Stimulated activated CD4-positive, alpha-beta T cell treated with anti-CD3 and anti-CD28 coated beads, Interleukin-4, amount 100 ng/mL, for 48 hours (primary cell): ENCODE data around the gene BICC1.

Experiments
- DNase-seq, 2 donors: peaks; one replicate each; pipeline ENCODE4 v3.0.0-alpha.2; 2020; ENCODE audit warnings: low read depth in 2 of 2

BICC1 gene

GRCh38 chr10:58867683-58868082 is 355.0 kb downstream of the BICC1 start:
- DNase-seq: no peak

DNA sequence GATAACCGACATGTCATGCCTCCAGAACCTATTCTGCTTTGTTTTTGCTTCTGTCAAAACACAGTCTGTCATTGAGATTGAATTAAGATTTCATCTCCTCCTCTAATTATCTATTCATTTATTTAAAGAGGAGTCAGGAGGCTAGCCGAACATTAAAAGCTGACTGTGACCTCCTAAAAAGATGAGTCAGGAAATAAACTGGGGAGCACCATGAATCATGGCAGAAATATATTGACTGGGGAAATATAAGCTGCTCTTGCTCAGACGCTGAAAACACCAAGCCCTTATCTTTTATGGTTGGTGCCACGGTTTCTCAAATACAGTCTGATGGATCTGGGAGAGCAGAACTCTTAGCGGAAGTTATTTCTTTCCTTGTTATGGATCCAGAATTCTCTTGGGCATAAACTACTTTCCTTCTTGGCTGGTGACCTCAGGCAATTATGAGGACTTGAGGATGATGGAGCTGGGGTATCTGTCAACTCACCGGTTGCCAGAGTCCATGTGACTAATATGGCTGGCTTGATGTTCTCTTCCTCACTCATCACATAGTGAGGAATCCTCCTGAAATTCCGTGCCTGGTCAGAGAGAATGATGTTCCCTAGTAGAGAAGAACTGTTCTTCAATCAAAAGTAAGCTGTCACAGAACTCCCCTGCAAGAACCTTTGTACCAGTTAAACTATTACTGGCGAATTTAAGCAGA is 356.2 kb downstream of the BICC1 start:
- no peak for DNase-seq

DNA sequence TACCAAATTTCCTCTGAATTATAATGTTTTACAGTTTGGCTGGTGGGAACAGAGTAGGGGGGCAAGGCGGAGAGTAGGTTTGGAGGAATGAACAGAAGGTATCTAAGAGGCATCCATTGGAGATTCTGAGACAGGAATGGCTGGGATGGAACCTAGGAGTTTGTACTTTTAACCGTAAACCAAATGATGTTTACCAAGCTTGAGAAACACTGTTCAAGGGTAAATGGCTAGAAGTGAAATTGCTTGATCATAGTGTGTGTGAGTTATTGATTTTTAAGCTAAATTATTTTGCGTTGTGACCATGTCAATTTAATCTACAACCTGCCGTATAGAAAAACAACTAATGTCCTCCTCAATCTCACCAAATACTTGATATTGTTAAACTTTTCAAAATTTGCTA is 357.4 kb downstream of the BICC1 start:
- DNase-seq: no peak

GRCh38 chr10:58873161-58873560 is 360.5 kb downstream of the BICC1 start:
- no peak for DNase-seq
